Measurements from ENCODE around the gene FOXQ1. TPM values are rescaled to one million over a fixed set of nuclear protein-coding genes. Genes with fewer than 3 reads are reported as not detected.

Gene FOXQ1
- polyA plus RNA-seq, 1 of the 3 experiments (the other 2 are of a cell fraction): not detected

- TF ChIP-seq IRF3 (IDR thresholded peaks at IDR 0.05; ENCODE audit: low read depth, low read length) (no peak), RXRA (IDR thresholded peaks at IDR 0.05; ENCODE audit: borderline replicate concordance, low read depth) (no peak)
Observed at GRCh38 chr6:1337791-1338190, 25.9 kb downstream of the FOXQ1 start (continued).

- no peaks in the 10 kb centered on the region for H3K36me3 ChIP-seq (replicated peaks in 1 of 2; ENCODE audit: control insufficient read depth in 1 of 2, insufficient read depth in 2 of 2, low read length in 1 of 2)
- H3K27me3 ChIP-seq (ENCODE audit: insufficient read depth): no peaks in the 10 kb centered on the region
- H3K9ac ChIP-seq: no peak overlapping the region
- H2AFZ ChIP-seq (ENCODE audit: low read depth): no peak overlapping the region
- no peaks in the 10 kb centered on the region for H3K9me3 ChIP-seq
- no peak for DNase-seq
- H3K4me3 ChIP-seq (ENCODE audit: low read depth in 2 of 2, low read length in 1 of 2): no peak overlapping the region
- no peak for TF ChIP-seq USF1 (IDR thresholded peaks at IDR 0.05; ENCODE audit: borderline replicate concordance, low read depth)
- TF ChIP-seq MEF2A (IDR thresholded peaks at IDR 0.05; ENCODE audit: borderline replicate concordance, low read depth): no peak
- TF ChIP-seq USF2 (IDR thresholded peaks at IDR 0.05; ENCODE audit: borderline replicate concordance, low read depth, low read length): no peak
- no peak for TF ChIP-seq EP300 (IDR thresholded peaks at IDR 0.05; ENCODE audit: borderline replicate concordance in 1 of 2, low read depth in 1 of 2, low read length in 1 of 2)
- no peak for TF ChIP-seq ZBTB33 (IDR thresholded peaks at IDR 0.05; ENCODE audit: borderline replicate concordance, low read depth)
- TF ChIP-seq RFX5 (IDR thresholded peaks at IDR 0.05; ENCODE audit: low read length): no peak
- no peak for TF ChIP-seq RXRA (IDR thresholded peaks at IDR 0.05; ENCODE audit: borderline replicate concordance, low read depth)
- H3K9me2 ChIP-seq: no peaks in the 10 kb centered on the region
- H4K20me1 ChIP-seq (ENCODE audit: insufficient read depth): no peaks in the 10 kb centered on the region
- CTCF ChIA-PET: interaction anchor here (1.2 to 1.3 kb wide), 2 partner anchors 8 to 753 kb away, joined by 3 read pairs; no protein-coding TSS in a partner anchor
- H3K4me1 ChIP-seq (ENCODE audit: control insufficient read depth in 1 of 2, insufficient read depth in 2 of 2, low read depth in 1 of 2, low read length in 1 of 2): no peaks in the 10 kb centered on the region
- H3K4me2 ChIP-seq: no peak overlapping the region
- H3F3A ChIP-seq (replicated peaks; ENCODE audit: insufficient read depth): no peaks in the 10 kb centered on the region
- H3K27ac ChIP-seq (ENCODE audit: low read depth in 2 of 2, low read length in 1 of 2): no peak overlapping the region
- H3K79me2 ChIP-seq (ENCODE audit: insufficient read depth): no peaks in the 10 kb centered on the region
- POLR2A ChIA-PET: no interaction called here
Observed at GRCh38 chr6:1346101-1346500, 34.2 kb downstream of the FOXQ1 start.

- Histone ChIP-seq H3K27me3 (ENCODE audit: insufficient read depth) (no peaks in the 10 kb centered on the region), H3K4me2 (no peak overlapping the region), H3K4me3 (ENCODE audit: low read depth in 2 of 2, low read length in 1 of 2) (no peak overlapping the region), H3K9me2 (no peaks in the 10 kb centered on the region), H3K4me1 (ENCODE audit: control insufficient read depth in 1 of 2, insufficient read depth in 2 of 2, low read depth in 1 of 2, low read length in 1 of 2) (no peaks in the 10 kb centered on the region), H3K27ac (ENCODE audit: low read depth in 2 of 2, low read length in 1 of 2) (no peak overlapping the region), H3F3A (replicated peaks; ENCODE audit: insufficient read depth) (no peaks in the 10 kb centered on the region), H3K79me2 (ENCODE audit: insufficient read depth) (no peaks in the 10 kb centered on the region), H3K9me3 (no peaks in the 10 kb centered on the region), H3K9ac (no peak overlapping the region), H2AFZ (ENCODE audit: low read depth) (no peak overlapping the region), H4K20me1 (ENCODE audit: insufficient read depth) (no peaks in the 10 kb centered on the region), H3K36me3 (replicated peaks in 1 of 2; ENCODE audit: control insufficient read depth in 1 of 2, insufficient read depth in 2 of 2, low read length in 1 of 2) (no peaks in the 10 kb centered on the region)
- POLR2A ChIA-PET: no interaction called here
- CTCF ChIA-PET: interaction anchor here (1.2 to 1.3 kb wide), 2 partner anchors 8 to 754 kb away, joined by 3 read pairs; no protein-coding TSS in a partner anchor
- DNase-seq: no peak
- 24% methylated on average over 5 of the region's 5 CpGs for WGBS (ENCODE audit: low lambda C conversion rate)
- TF ChIP-seq CTCF (IDR thresholded peaks at IDR 0.05) (no peak), POLR2AphosphoS5 (IDR thresholded peaks at IDR 0.05; ENCODE audit: low read depth, low read length) (no peak), FOSL2 (IDR thresholded peaks at IDR 0.05; ENCODE audit: borderline replicate concordance, low read depth) (no peak), CHD2 (IDR thresholded peaks at IDR 0.05; ENCODE audit: low read length, partially characterized antibody) (no peak), FOXM1 (IDR thresholded peaks at IDR 0.05; ENCODE audit: low read depth) (no peak), USF1 (IDR thresholded peaks at IDR 0.05; ENCODE audit: borderline replicate concordance, low read depth) (no peak), JUND (IDR thresholded peaks at IDR 0.05) (no peak), MAX (IDR thresholded peaks at IDR 0.05; ENCODE audit: low read depth) (no peak), YY1 (IDR thresholded peaks at IDR 0.05; ENCODE audit: low read depth) (no peak), RXRA (IDR thresholded peaks at IDR 0.05; ENCODE audit: borderline replicate concordance, low read depth) (no peak), SIN3A (IDR thresholded peaks at IDR 0.05; ENCODE audit: borderline replicate concordance, low read depth, low read length) (no peak)
Observed at GRCh38 chr6:1346558-1347091, 34.7 kb downstream of the FOXQ1 start.

All from SK-N-SH (cell line).